Suppressor macrophage treated with lipopolysaccharide for 1 hour (primary cell): ENCODE measurements around the gene AIMP1.

Source experiments
- DNase-seq, 3 donors: peaks; one replicate each; pipeline ENCODE4 v3.0.0-alpha.2; 2020 to 2022

Gene AIMP1

GRCh38 chr4:106315968-106316772 is at the start of gene AIMP1, which contains the start of gene TBCK:
Gene AIMP1, plus strand, starts transcription at chr4:106316550. Its CDS starts 8,460 bp downstream, at chr4:106325010.
Gene TBCK, minus strand, starts transcription at chr4:106316209. Its CDS starts 7,249 bp downstream, at chr4:106308960.
- DNase-seq, result peak; percentile 93 to 95 (median 93)

- no peak for DNase-seq
Measured at GRCh38 chr4:106268786-106269185, 47.6 kb upstream of the AIMP1 start.

GRCh38 chr4:106269711-106270110 is 46.6 kb upstream of the AIMP1 start:
- DNase-seq, result no peak

GRCh38 chr4:106270736-106271135 is 45.6 kb upstream of the AIMP1 start:
- no peak for DNase-seq

GRCh38 chr4:106273831-106274230 is 42.5 kb upstream of the AIMP1 start:
- no peak for DNase-seq

GRCh38 chr4:106277140-106277675 is 39.1 kb upstream of the AIMP1 start:
- DNase-seq, result no peak

- no peak for DNase-seq
Measured at GRCh38 chr4:106284227-106284626, 32.1 kb upstream of the AIMP1 start.

GRCh38 chr4:106286611-106287010 is 29.7 kb upstream of the AIMP1 start:
- DNase-seq, result no peak

- DNase-seq, result peak in 2 of 3 donors; percentile 3 to 33
Measured at GRCh38 chr4:106287353-106287969, 28.9 kb upstream of the AIMP1 start.

- no peak for DNase-seq
Measured at GRCh38 chr4:106289737-106290136, 26.6 kb upstream of the AIMP1 start.

- DNase-seq, result no peak
Measured at GRCh38 chr4:106291678-106292077, 24.7 kb upstream of the AIMP1 start.

GRCh38 chr4:106294062-106294461 is 22.3 kb upstream of the AIMP1 start:
- DNase-seq, result no peak

GRCh38 chr4:106297245-106298035 is 18.9 kb upstream of the AIMP1 start:
- no peak for DNase-seq

GRCh38 chr4:106299977-106300376 is 16.4 kb upstream of the AIMP1 start:
- peak in 2 of 3 donors; percentile 4 to 20 for DNase-seq

- no peak for DNase-seq
Measured at GRCh38 chr4:106301393-106302061, 14.8 kb upstream of the AIMP1 start.

GRCh38 chr4:106302062-106302438 is 14.3 kb upstream of the AIMP1 start:
- no peak for DNase-seq

GRCh38 chr4:106303548-106304281 is 12.6 kb upstream of the AIMP1 start:
- no peak for DNase-seq

- DNase-seq, result no peak
Measured at GRCh38 chr4:106304632-106305031, 11.7 kb upstream of the AIMP1 start.

- no peak for DNase-seq
Measured at GRCh38 chr4:106305435-106306055, 10.8 kb upstream of the AIMP1 start.

GRCh38 chr4:106306561-106306960 is 9.8 kb upstream of the AIMP1 start:
- no peak for DNase-seq

- no peak for DNase-seq
Measured at GRCh38 chr4:106312377-106312776, 4.0 kb upstream of the AIMP1 start.
